Activated CD4-positive, alpha-beta T cell treated with anti-CD3 and anti-CD28 coated beads, Interleukin-2, Interleukin-4, amounts not matched to agents 100 ng/mL and 50 ng/mL, durations not matched to agents 16 hours and 8 hours (primary cell): ENCODE results near the gene MARCO.
"Not testable (repeated sequence)": the region's sequence is repeated elsewhere in the genome, so short reads cannot be mapped to it uniquely, and the experiment has no call there.

ENCODE experiments used
- DNase-seq: peaks from one replicate; pipeline ENCODE4 v3.0.0-alpha.2; 2020; ENCODE audit warnings: low spot score

The MARCO gene

GRCh38 chr2:118974103-118974993 is 32.4 kb downstream of the MARCO start:
- no peak for DNase-seq

- no peak for DNase-seq
These were observed 33.1 kb downstream of the MARCO start for GRCh38 chr2:118975133-118975532.

GRCh38 chr2:118978064-118978463 is 36.1 kb downstream of the MARCO start:
- DNase-seq, result no peak

GRCh38 chr2:118979152-118979861 is 37.3 kb downstream of the MARCO start:
- DNase-seq, result no peak

- no peak for DNase-seq
These were observed 38.0 kb downstream of the MARCO start for GRCh38 chr2:118980022-118980421.

- no peak for DNase-seq
These were observed 38.6 kb downstream of the MARCO start for GRCh38 chr2:118980573-118980972.

GRCh38 chr2:118981632-118982031 is 39.6 kb downstream of the MARCO start:
- DNase-seq, result no peak

GRCh38 chr2:118982039-118982438 is 40.0 kb downstream of the MARCO start:
- no peak for DNase-seq

GRCh38 chr2:118983133-118983532 is 41.1 kb downstream of the MARCO start:
- DNase-seq, result no peak

- DNase-seq, result no peak
These were observed 41.9 kb downstream of the MARCO start for GRCh38 chr2:118983915-118984314.

- DNase-seq, result no peak
These were observed 44.7 kb downstream of the MARCO start for GRCh38 chr2:118986738-118987137.

GRCh38 chr2:118987886-118988285 is 45.9 kb downstream of the MARCO start:
- DNase-seq, result no peak

- no peak for DNase-seq
These were observed 46.7 kb downstream of the MARCO start for GRCh38 chr2:118988706-118989105.

GRCh38 chr2:118989481-118989880 is 47.5 kb downstream of the MARCO start:
- no peak for DNase-seq

GRCh38 chr2:118990757-118991545 is 49.0 kb downstream of the MARCO start:
- DNase-seq, result no peak

GRCh38 chr2:118991554-118991953 is 49.6 kb downstream of the MARCO start:
- DNase-seq, result no peak

- DNase-seq, result peak; percentile 17
These were observed 50.9 kb downstream of the MARCO start for GRCh38 chr2:118992740-118993391.

- DNase-seq, result no peak
These were observed 51.4 kb downstream of the MARCO start for GRCh38 chr2:118993392-118993752.

- no peak for DNase-seq
These were observed 52.2 kb downstream of the MARCO start for GRCh38 chr2:118994172-118994700.

GRCh38 chr2:118994778-118995177 is 52.8 kb downstream of the MARCO start:
- no peak for DNase-seq

GRCh38 chr2:119003856-119004255 is 61.9 kb downstream of the MARCO start:
- not testable (repeated sequence) for DNase-seq

- no peak for DNase-seq
These were observed 62.6 kb downstream of the MARCO start for GRCh38 chr2:119004602-119005001.
